Activated CD4-positive, alpha-beta T cell treated with anti-CD3 and anti-CD28 coated beads, Interleukin-10, Interleukin-2, amounts not matched to agents 100 ng/mL and 50 ng/mL, durations not matched to agents 16 hours and 8 hours (primary cell): Measurements from ENCODE around the gene NFATC2IP.
"Not testable (repeated sequence)": the region's sequence is repeated elsewhere in the genome, so short reads cannot be mapped to it uniquely, and the experiment has no call there.

Source experiments
- DNase-seq: peaks from one replicate; pipeline ENCODE4 v3.0.0-alpha.2; 2020

NFATC2IP gene

GRCh38 chr16:29004496-29005139, 53.9 kb downstream of the NFATC2IP start:
- DNase-seq, result not testable (repeated sequence)

DNA sequence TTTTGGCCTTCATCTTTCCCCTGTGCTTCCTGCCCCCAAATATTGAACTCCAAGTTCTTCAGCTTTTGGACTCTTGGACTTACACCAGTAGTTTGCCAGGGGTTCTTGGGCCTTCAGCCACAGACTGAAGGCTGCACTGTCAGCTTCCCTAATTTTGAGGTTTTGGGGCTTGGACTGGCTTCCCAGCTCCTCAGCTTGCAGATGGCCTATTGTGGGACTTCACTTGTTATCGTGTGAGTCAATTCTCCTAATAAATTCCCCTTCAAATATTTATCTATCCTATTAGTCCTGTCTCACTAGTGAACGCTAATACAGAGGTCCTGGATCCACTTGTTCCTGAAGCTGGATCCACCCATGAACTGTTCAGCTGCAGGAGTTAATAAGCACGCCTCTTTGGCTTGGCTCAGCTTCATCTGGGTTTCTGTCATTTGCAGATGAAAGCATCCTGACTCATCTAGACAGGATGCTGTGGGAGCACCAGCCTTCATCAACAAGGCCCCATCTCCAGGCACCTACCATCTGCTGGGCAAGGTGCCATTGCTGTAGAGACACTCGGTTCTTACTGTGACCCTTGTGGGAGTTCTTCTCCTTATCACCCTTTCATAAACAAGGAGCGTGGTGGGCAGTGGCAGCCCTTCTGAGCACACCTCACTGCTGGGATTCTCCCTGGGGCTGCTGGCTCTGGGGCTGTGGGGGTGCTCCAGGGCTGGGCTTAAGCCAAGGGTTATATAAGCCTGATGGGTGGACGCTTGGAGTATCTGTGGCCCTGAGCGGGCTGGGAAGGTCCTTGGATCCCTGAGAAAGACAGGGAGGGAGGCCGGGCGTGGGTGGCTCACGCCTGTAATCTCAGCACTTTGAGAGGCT, 57.2 kb downstream of the NFATC2IP start:
- DNase-seq, result peak; percentile 93

DNA sequence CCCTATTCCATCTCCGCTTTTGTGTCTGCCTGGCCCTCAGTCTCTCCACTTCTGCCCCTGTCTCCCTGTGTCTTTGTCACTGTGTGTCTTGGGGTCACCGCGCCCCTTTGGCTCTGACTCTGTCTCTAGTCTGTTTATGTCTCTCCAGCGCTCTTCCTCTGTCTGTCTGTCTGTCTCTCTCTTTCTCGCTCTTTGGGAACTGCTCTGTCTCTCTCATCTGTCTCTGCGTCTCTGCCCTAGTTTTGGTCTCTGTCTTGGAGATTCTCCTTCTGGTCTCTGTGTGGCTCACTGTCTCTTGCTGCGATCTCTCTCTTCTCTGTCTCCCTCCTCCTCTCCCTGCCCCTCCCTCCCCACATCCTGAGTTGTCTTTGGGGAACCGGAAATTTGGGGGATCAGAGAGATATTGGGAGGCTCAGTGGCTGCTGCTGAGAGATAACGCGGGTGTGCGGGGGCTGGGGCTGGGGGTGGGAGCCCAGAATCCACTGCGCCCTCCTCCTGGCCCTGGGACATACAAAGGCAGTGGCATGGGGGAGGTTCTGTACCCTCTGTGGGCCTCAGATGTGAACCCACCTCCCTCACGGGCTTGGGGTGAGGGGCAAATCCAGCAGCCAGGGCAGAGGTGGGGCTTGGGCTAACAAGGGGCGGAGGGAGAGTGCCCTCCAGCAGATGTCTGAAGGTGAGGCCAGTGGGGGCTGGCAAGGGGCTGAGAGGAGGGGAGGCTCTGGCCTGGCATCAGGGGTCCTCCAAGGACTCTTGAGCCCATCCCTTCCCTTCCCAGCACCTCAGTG, 58.5 kb downstream of the NFATC2IP start:
- peak; percentile 71 for DNase-seq

DNA sequence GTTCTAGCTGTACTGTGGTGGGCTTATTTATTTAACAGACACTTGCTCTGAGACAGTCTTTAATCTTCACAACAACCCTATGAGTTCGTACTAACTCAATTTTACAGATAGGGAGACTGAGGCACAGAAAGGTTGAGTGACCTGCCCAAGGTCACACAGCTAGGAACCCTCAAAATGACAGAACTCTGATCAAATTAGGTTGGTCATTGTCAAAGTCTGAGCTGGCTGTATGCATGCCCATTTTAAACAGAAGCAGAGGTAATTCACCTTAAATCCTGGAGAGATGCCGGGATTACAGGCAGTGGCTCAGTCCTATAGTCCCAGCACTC, 59.1 kb downstream of the NFATC2IP start:
- no peak for DNase-seq

DNA sequence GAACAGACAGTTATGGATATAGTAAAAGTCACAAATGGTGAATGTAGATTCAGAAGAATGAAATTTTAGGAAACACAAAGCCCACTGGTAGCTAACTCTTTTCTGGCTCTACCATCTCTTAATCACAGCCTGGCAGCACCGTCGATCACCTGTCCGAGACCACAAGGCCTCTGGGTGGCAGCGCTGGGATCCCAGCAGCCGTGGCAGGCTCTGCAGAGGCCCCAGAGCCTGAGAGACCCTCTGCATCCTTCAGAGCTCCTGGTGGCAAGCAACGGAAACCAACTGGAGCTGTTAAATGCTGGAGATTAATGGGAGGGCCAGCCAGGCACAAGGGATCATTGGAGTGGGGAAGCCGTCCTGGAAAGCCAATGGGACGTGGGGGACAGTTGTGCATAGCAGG, 60.4 kb downstream of the NFATC2IP start:
- peak; percentile 38 for DNase-seq

DNA sequence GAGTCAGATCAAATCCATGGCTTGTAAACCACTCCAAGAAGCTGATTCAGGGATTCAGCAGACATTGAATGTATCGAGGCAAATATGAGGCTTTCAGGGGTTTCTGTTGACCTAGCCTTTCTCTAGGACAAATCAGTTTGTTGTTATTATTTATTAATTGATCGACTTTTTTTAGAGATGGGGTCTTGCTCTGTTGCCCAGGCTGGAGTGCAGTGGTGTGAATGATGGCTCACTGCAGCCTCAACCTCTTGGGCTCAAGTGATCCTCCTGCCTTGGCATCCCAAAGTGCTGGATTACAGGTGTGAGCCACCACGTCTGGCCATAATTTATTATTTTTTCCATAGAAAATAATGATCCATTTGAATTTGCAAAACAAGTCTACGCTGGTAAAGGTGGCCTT, 61.1 kb downstream of the NFATC2IP start:
- DNase-seq, result no peak

GRCh38 chr16:29012913-29013553, 62.3 kb downstream of the NFATC2IP start:
- peak; percentile 68 for DNase-seq

DNA sequence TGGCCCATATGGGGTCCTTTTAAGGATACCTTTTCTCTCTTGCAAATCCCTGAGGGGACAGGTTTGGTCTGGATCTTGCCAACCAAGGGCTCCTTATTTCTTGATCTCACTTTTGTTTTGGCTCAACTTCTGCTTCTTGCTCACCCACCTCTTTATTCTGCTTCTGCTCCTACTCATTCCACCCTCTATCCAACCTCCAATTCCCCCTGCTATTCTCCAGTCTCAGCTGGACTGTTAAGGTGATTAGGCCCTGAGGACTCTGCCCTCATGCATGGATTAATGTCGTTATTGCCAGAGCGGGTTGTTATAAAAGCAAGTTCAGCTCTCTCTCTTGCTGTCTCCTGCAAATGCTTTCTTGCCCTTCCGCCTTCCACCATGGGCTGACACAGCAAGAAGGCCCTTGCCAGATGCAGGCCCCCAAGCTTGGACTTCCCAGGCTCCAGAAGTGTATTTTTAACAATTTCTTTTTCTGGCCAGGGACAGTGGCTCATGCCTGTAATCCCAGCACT, 63.9 kb downstream of the NFATC2IP start:
- no peak for DNase-seq
